Measurements from ENCODE around the gene ROR2.

Gene ROR2

GRCh38 chr9:91809581-91810285 lies 140.3 kb downstream of the ROR2 start:
- no peak; the same call in 2 of the 3 replicates for ATAC-seq
- TF ChIP-seq GLIS3 (CRISPR knock-in tag; IDR thresholded peaks at IDR 0.05) (no peak), ZNF70 (CRISPR knock-in tag; IDR thresholded peaks at IDR 0.05) (no peak), TCF4 (CRISPR knock-in tag; IDR thresholded peaks at IDR 0.05; ENCODE audit: borderline replicate concordance) (no peak)

GRCh38 chr9:91807643-91808246 lies 142.3 kb downstream of the ROR2 start:
- TF ChIP-seq ZFP3 (CRISPR knock-in tag; IDR thresholded peaks at IDR 0.05) (no peak), ESRRG (CRISPR knock-in tag; IDR thresholded peaks at IDR 0.05) (no peak), BACH2 (CRISPR knock-in tag; IDR thresholded peaks at IDR 0.05; ENCODE audit: borderline replicate concordance) (no peak), RARB (CRISPR knock-in tag; IDR thresholded peaks at IDR 0.05) (no peak), OSR1 (CRISPR knock-in tag; IDR thresholded peaks at IDR 0.05) (no peak), ZFP30 (CRISPR knock-in tag; IDR thresholded peaks at IDR 0.05) (no peak), POU6F1 (CRISPR knock-in tag; IDR thresholded peaks at IDR 0.05; ENCODE audit: borderline replicate concordance, low read depth) (no peak)
- no peak for ATAC-seq

GRCh38 chr9:91805031-91805430 lies 145.0 kb downstream of the ROR2 start:
- ATAC-seq, result no peak
- TF ChIP-seq ZFP30 (CRISPR knock-in tag; IDR thresholded peaks at IDR 0.05) (no peak), SNAI2 (CRISPR knock-in tag; IDR thresholded peaks at IDR 0.05) (no peak), TSHZ2 (CRISPR knock-in tag; IDR thresholded peaks at IDR 0.05) (no peak), ZC3H10 (CRISPR knock-in tag; IDR thresholded peaks at IDR 0.05) (no peak), CSRNP3 (CRISPR knock-in tag; IDR thresholded peaks at IDR 0.05) (no peak), CSDC2 (CRISPR knock-in tag; IDR thresholded peaks at IDR 0.05) (no peak), ESRRG (CRISPR knock-in tag; IDR thresholded peaks at IDR 0.05) (no peak), CREB5 (CRISPR knock-in tag; IDR thresholded peaks at IDR 0.05; ENCODE audit: low read depth) (no peak), ISL1 (CRISPR knock-in tag; IDR thresholded peaks at IDR 0.05) (no peak), ZNF70 (CRISPR knock-in tag; IDR thresholded peaks at IDR 0.05) (no peak), PPARA (CRISPR knock-in tag; IDR thresholded peaks at IDR 0.05; ENCODE audit: borderline replicate concordance) (no peak), PATZ1 (CRISPR knock-in tag; IDR thresholded peaks at IDR 0.05; ENCODE audit: borderline replicate concordance) (no peak), GLIS3 (CRISPR knock-in tag; IDR thresholded peaks at IDR 0.05) (no peak)

All from SK-N-SH treated with all-trans-retinoic acid at 6 μM for 48 hours (cell line).